ENCODE measurements around the gene NPLOC4.

- TF ChIP-seq, protein P1, sequence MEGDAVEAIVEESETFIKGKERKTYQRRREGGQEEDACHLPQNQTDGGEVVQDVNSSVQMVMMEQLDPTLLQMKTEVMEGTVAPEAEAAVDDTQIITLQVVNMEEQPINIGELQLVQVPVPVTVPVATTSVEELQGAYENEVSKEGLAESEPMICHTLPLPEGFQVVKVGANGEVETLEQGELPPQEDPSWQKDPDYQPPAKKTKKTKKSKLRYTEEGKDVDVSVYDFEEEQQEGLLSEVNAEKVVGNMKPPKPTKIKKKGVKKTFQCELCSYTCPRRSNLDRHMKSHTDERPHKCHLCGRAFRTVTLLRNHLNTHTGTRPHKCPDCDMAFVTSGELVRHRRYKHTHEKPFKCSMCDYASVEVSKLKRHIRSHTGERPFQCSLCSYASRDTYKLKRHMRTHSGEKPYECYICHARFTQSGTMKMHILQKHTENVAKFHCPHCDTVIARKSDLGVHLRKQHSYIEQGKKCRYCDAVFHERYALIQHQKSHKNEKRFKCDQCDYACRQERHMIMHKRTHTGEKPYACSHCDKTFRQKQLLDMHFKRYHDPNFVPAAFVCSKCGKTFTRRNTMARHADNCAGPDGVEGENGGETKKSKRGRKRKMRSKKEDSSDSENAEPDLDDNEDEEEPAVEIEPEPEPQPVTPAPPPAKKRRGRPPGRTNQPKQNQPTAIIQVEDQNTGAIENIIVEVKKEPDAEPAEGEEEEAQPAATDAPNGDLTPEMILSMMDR (IDR thresholded peaks at IDR 0.05 in 4 of 5, conservative IDR thresholded peaks at IDR 0.05 in 1 of 5) = no peak
- TF ChIP-seq POLR2A (IDR thresholded peaks at IDR 0.05) = no peak
Observed at GRCh38 chr17:81685108-81685507, 48.2 kb upstream of the NPLOC4 start.

All from gastrocnemius medialis (tissue), 4 donors.